T-helper 1 cell treated with Interleukin-12 subunit alpha and Interleukin-12 subunit beta and Interleukin-4 antibody, amounts not matched to agents 30 μg/mL and 1 μg/mL, for 36 hours (primary cell): Measurements from ENCODE around the gene RBM44.

ENCODE experiments used
- H3K27ac Mint-ChIP-seq: one replicate; pipeline ENCODE4 v1.8.0; 2021; ENCODE audit warnings: mild to moderate bottlenecking, mixed read lengths
- H3K27me3 Mint-ChIP-seq: one replicate; pipeline ENCODE4 v1.8.0; 2021; ENCODE audit warnings: low read depth, mixed read lengths
- H3K36me3 Mint-ChIP-seq: one replicate; pipeline ENCODE4 v1.8.0; 2021; ENCODE audit warnings: low read depth, mixed read lengths
- H3K4me1 Mint-ChIP-seq: one replicate; pipeline ENCODE4 v1.8.0; 2021; ENCODE audit warnings: low read depth, mixed read lengths
- H3K4me3 Mint-ChIP-seq: one replicate; pipeline ENCODE4 v1.8.0; 2021; ENCODE audit warnings: mild to moderate bottlenecking, moderate library complexity, mixed read lengths
- H3K9me3 Mint-ChIP-seq: one replicate; pipeline ENCODE4 v1.8.0; 2021; ENCODE audit warnings: mixed read lengths

The RBM44 gene

DNA sequence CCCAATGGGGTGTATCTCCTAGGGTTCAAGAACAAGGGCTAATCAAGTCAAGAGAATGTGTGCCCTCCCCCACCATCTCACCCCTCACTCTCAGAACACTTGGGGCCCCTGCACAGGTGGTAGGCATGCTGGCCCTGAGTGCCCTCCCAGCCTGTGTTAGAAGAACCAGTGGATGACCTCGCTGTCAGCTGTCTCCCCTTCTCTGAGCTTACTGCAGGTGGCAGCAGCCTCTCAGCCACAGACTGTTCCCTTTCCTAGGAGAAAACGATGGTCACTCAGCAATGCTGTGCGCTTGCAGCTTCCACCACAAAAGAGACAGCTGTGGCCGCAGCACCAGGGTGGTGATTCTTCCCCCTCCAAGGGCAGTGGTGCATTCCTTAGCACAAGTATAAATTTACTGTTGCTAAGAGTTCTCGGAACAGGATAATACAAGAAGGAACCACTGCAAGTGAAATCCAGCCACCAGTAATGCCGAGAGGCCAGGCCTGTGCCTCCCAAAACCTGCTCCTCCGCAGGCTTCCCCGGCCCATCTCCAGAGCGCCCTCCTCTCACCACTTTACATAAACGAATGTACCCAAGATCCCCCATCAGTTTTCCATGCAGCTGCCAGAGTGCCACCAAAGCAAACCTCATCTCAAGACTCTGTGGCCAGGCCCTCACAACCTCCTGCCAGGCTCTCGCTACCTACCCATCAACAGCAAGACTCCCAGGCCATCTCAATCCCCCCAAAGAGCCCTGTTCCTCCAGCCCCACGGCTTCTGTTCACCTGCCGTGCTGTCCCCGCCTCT is 59.9 kb downstream of the RBM44 start:
- H3K4me1 Mint-ChIP-seq, result peaks cover 15% of the 10 kb centered on the region
- H3K27me3 Mint-ChIP-seq, result peaks cover 68% of the 10 kb centered on the region
- peak overlapping the region; percentile 80 for H3K4me3 Mint-ChIP-seq
- H3K9me3 Mint-ChIP-seq, result no peaks in the 10 kb centered on the region
- H3K27ac Mint-ChIP-seq, result no peak overlapping the region
- H3K36me3 Mint-ChIP-seq, result peaks cover 1% of the 10 kb centered on the region

GRCh38 chr2:237859082-237859433 is 60.5 kb downstream of the RBM44 start:
- Mint-ChIP-seq H3K9me3 (no peaks in the 10 kb centered on the region), H3K4me3 (peak overlapping the region; percentile 58), H3K27me3 (peaks cover 65% of the 10 kb centered on the region), H3K36me3 (peaks cover 1% of the 10 kb centered on the region), H3K27ac (no peak overlapping the region), H3K4me1 (peaks cover 15% of the 10 kb centered on the region)

DNA sequence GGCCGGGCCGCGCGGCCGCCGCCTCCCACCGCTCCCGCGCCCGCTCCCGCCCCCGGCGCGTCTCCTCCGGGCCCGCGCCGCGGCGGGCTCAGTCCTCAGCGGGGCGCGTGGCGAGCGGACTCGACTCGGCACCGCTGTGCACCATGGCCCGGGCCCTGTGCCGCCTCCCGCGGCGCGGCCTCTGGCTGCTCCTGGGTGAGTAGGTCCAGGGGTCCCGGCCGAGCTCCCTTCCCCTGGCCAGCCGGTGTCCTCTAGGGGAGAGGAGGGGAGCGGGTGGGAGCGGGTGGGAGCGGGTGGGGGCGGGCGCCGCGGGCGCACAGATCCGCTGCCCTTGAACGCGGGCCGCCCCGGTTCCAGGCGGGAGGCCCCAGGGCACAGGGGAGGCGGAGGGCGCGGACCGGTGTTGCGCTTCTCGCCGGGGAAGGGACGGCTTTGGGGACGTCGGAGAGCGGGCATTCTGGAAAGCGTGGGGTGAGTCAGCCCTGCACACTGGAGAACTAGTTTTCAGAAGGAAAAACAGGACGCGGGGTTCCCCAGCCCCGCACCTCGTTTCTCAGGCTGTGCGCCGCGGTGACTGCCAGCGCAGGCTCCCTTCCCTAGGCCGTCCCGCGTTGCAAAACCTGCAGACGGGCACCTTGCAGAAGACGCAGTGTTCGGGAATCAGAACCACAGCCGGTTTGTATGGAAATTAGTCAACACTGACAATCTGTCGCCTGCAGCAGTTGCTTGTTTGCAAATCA is 61.1 kb downstream of the RBM44 start, which contains the start of gene RAMP1:
Gene RAMP1, plus strand, starts transcription at position 91 of the 740 bp plus-strand sequence. Its CDS starts 53 bp downstream, at position 144.
- Mint-ChIP-seq H3K27me3 (peaks cover 60% of the 10 kb centered on the region), H3K4me3 (peak within 1 kb of the TSS; percentile 80), H3K27ac (no peak within 1 kb of the TSS), H3K36me3 (peaks cover 1% of the 10 kb centered on the region), H3K9me3 (no peaks in the 10 kb centered on the region), H3K4me1 (peaks cover 13% of the 10 kb centered on the region)

DNA sequence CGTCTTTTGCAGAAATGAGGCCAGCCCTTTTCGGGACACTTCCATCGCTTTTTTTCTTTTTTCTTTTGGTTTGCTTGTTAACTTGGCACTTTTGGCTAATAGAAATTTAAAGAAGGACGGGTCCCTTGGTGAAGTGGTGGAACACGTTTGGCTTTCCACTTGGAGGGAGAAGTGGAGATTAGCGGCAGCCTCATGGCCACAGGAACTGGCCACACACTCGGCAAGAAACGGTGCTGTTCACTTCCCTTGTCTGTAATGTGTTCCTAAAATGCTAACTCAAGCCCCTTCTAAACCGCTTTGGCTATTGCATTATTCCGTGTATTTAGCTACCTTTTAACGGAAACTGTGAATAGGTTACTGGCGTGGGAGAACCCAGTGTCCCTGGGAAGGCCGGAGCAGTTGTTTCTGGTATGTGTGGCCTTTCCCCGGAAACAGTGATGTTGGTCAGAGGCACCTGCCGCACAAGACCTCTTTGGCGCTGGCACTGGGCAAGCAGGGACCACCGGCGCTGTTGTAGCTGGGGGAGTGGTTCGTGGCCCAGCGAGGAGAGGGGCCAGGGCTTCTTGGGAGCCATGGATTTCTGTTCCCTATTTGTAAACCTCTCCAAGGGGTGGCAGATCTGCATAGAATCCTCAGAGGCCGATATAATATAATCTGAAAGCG is 61.8 kb downstream of the RBM44 start:
- Mint-ChIP-seq H3K27me3 (peaks cover 53% of the 10 kb centered on the region), H3K27ac (no peak overlapping the region), H3K4me3 (peak overlapping the region; percentile 67), H3K4me1 (peaks cover 13% of the 10 kb centered on the region), H3K9me3 (no peaks in the 10 kb centered on the region), H3K36me3 (peaks cover 1% of the 10 kb centered on the region)

DNA sequence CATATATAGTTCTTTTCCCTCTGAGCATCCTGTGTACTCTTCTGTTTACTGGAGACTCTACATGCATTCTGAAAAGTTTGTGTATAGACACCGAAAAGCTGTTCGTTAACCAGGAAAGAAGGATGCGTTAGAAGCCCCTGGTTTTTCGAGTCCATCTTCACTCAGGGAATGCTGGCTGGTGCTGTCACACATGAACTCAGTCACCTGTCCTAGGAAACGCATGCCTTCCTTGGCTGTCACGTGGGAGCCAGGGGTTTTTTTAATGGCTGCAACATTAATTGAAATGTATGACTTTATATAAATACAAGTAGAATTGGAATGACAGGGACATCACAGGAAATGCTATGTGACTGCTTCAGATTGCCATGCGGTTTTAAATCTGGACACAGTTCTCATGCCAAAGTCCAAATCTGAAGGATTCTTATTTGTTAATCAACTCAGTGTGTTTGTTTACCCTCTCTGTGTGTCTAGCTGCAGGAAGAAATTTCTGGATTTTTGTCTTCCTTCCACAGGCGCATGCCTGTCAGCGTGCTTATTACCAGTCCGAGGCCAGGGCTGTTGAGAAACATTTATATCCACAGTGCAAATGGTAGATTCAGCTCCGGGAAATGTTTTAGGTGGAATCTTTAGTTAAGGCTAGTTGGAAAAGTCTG is 63.4 kb downstream of the RBM44 start:
- Mint-ChIP-seq H3K4me1 (peaks cover 13% of the 10 kb centered on the region), H3K27me3 (peaks cover 42% of the 10 kb centered on the region), H3K36me3 (peaks cover 1% of the 10 kb centered on the region), H3K9me3 (no peaks in the 10 kb centered on the region), H3K27ac (no peak overlapping the region), H3K4me3 (no peak overlapping the region)

DNA sequence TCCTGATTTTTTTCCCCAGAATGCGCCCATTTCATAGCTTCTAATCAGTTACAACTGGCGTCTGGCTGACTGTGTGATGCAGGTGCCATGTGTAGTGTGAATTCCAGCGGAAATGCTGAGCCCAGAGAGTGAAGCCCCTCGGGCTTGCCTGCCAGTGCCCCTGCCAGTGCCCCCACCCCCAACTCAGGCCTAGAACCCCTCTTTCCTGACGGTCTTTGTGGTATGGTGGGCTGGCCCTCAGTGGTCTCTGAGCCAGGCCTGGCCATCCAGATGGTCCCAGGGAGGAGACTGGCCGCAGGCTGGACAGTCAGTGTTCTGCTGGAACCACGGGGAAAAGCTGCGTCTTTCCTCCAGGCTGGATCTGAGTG is 63.9 kb downstream of the RBM44 start:
- Mint-ChIP-seq H3K9me3 (no peaks in the 10 kb centered on the region), H3K36me3 (peaks cover 1% of the 10 kb centered on the region), H3K4me3 (no peak overlapping the region), H3K4me1 (peaks cover 13% of the 10 kb centered on the region), H3K27me3 (peaks cover 43% of the 10 kb centered on the region), H3K27ac (no peak overlapping the region)

- H3K4me1 Mint-ChIP-seq, result peaks cover 13% of the 10 kb centered on the region
- peaks cover 39% of the 10 kb centered on the region for H3K27me3 Mint-ChIP-seq
- H3K27ac Mint-ChIP-seq, result no peak overlapping the region
- H3K4me3 Mint-ChIP-seq, result no peak overlapping the region
- H3K36me3 Mint-ChIP-seq, result peaks cover 1% of the 10 kb centered on the region
- H3K9me3 Mint-ChIP-seq, result no peaks in the 10 kb centered on the region
Measured at GRCh38 chr2:237863102-237863511, 64.5 kb downstream of the RBM44 start.

GRCh38 chr2:237863689-237864443 is 65.3 kb downstream of the RBM44 start:
- Mint-ChIP-seq H3K36me3 (no peaks in the 10 kb centered on the region), H3K4me1 (peaks cover 11% of the 10 kb centered on the region), H3K27ac (no peak overlapping the region), H3K27me3 (peaks cover 39% of the 10 kb centered on the region), H3K9me3 (no peaks in the 10 kb centered on the region), H3K4me3 (no peak overlapping the region)

DNA sequence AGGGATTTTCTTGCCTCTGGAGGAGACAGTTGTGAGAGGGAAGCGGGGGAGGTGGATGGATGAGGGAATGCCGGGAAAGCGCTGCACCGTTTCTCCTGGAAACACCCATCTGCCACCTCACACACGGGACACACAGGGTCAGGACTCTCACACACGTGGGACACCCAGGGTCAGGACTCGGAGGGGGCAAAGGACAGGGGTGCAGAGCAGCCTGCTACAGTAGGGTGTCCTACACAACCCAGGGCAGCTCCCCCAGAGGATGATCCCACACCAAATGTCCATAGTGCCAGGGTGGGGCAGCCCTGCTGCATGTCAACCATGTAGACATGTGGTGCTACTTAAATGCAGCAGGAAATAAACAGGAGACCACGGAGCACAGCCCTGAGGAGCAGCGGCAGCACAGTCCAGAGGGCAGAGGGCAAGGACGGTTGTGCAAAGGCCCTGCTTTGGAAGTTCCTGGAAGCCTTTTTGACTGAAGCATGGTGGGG is 65.9 kb downstream of the RBM44 start:
- H3K9me3 Mint-ChIP-seq, result no peaks in the 10 kb centered on the region
- no peak overlapping the region for H3K4me3 Mint-ChIP-seq
- H3K27me3 Mint-ChIP-seq, result peaks cover 42% of the 10 kb centered on the region
- H3K4me1 Mint-ChIP-seq, result peaks cover 12% of the 10 kb centered on the region
- H3K36me3 Mint-ChIP-seq, result no peaks in the 10 kb centered on the region
- no peak overlapping the region for H3K27ac Mint-ChIP-seq

- Mint-ChIP-seq H3K27ac (no peak overlapping the region), H3K9me3 (no peaks in the 10 kb centered on the region), H3K36me3 (no peaks in the 10 kb centered on the region), H3K4me3 (no peak overlapping the region), H3K27me3 (peaks cover 42% of the 10 kb centered on the region), H3K4me1 (peaks cover 10% of the 10 kb centered on the region)
Measured at GRCh38 chr2:237864940-237865622, 66.5 kb downstream of the RBM44 start.

- Mint-ChIP-seq H3K9me3 (no peaks in the 10 kb centered on the region), H3K27ac (no peak overlapping the region), H3K4me1 (peaks cover 10% of the 10 kb centered on the region), H3K36me3 (no peaks in the 10 kb centered on the region), H3K27me3 (peaks cover 42% of the 10 kb centered on the region), H3K4me3 (no peak overlapping the region)
Measured at GRCh38 chr2:237865623-237866041, 67.1 kb downstream of the RBM44 start.

GRCh38 chr2:237866101-237866621 is 67.6 kb downstream of the RBM44 start:
- no peak overlapping the region for H3K4me3 Mint-ChIP-seq
- H3K36me3 Mint-ChIP-seq, result no peaks in the 10 kb centered on the region
- H3K27ac Mint-ChIP-seq, result no peak overlapping the region
- peaks cover 42% of the 10 kb centered on the region for H3K27me3 Mint-ChIP-seq
- peaks cover 8% of the 10 kb centered on the region for H3K4me1 Mint-ChIP-seq
- H3K9me3 Mint-ChIP-seq, result no peaks in the 10 kb centered on the region

GRCh38 chr2:237867465-237867864 is 68.9 kb downstream of the RBM44 start:
- no peaks in the 10 kb centered on the region for H3K9me3 Mint-ChIP-seq
- H3K27ac Mint-ChIP-seq, result no peak overlapping the region
- H3K4me3 Mint-ChIP-seq, result no peak overlapping the region
- H3K4me1 Mint-ChIP-seq, result peaks cover 8% of the 10 kb centered on the region
- no peaks in the 10 kb centered on the region for H3K36me3 Mint-ChIP-seq
- H3K27me3 Mint-ChIP-seq, result peaks cover 34% of the 10 kb centered on the region
